MCF 10A (cell line): ENCODE data around the gene ABHD12. TPM values are rescaled to one million over a fixed set of nuclear protein-coding genes. Genes with fewer than 3 reads are reported as not detected.

ENCODE experiments used
- BruUV-seq: library from RNA; stranded (reverse); fragments of 400-500 nt; replicated peaks from 2 replicates; lab custom pipeline; 2021; lab: Mats Ljungman, UMichigan
- CTCF ChIA-PET: fragments of 300-600 bp; sonication (Branson Sonifier 250); formaldehyde crosslinking; extraction: SDS; loops from one replicate; lab custom pipeline; 2021; ENCODE audit warnings: antibody characterized with exemption, inconsistent platforms; lab: Yijun Ruan, JAX
- POLR2A ChIA-PET: fragments of 300-600, 350-650 bp; sonication (Branson Sonifier 250); formaldehyde crosslinking; extraction: SDS; loops from one replicate; lab custom pipeline; 2020; ENCODE audit warnings: antibody characterized with exemption, inconsistent platforms; lab: Yijun Ruan, JAX
- DNase-seq: peaks from one replicate; pipeline ENCODE4 v3.0.0-alpha.2; 2018; ENCODE audit not compliant: unreplicated experiment
- H3K27ac Mint-ChIP-seq: one replicate; pipeline ENCODE4 v1.8.0; 2022; ENCODE audit warnings: mild to moderate bottlenecking, low read depth, mixed read lengths; ENCODE audit not compliant: unreplicated experiment
- H3K27me3 Mint-ChIP-seq: one replicate; pipeline ENCODE4 v1.8.0; 2022; ENCODE audit warnings: mixed read lengths; ENCODE audit not compliant: insufficient read depth, unreplicated experiment
- H3K36me3 Mint-ChIP-seq: one replicate; pipeline ENCODE4 v1.8.0; 2022; ENCODE audit warnings: mild to moderate bottlenecking, moderate library complexity, mixed read lengths; ENCODE audit not compliant: insufficient read depth, unreplicated experiment
- H3K4me1 Mint-ChIP-seq: one replicate; pipeline ENCODE4 v1.8.0; 2022; ENCODE audit warnings: mixed read lengths; ENCODE audit not compliant: insufficient read depth, unreplicated experiment
- H3K4me3 Mint-ChIP-seq: one replicate; pipeline ENCODE4 v1.8.0; 2022; ENCODE audit warnings: mild to moderate bottlenecking, moderate library complexity, mixed read lengths; ENCODE audit not compliant: unreplicated experiment
- H3K9me3 Mint-ChIP-seq: one replicate; pipeline ENCODE4 v1.8.0; 2022; ENCODE audit warnings: mixed read lengths; ENCODE audit not compliant: unreplicated experiment
- intact Hi-C: fragments of 100-400 bp; cut with micrococcal nuclease; formaldehyde crosslinking; loops from 2 replicates; pipeline ENCODE4 v1.14.1; 2022
- total RNA-seq: library from RNA; stranded (reverse); gene quantifications from 2 replicates; pipeline ENCODE4 v1.2.3, GENCODE V29; 2022
- TF ChIP-seq, protein P1 (sequence below): fragments of 200-600 bp; IDR thresholded peaks from one replicate; pipeline ENCODE4 v1.8.0; 2022; ENCODE audit warnings: antibody characterized with exemption, mild to moderate bottlenecking; ENCODE audit not compliant: unreplicated experiment

Gene ABHD12
- total RNA-seq, 1 experiment from 2014 or later, result 18.6 TPM

- TF ChIP-seq, protein P1, sequence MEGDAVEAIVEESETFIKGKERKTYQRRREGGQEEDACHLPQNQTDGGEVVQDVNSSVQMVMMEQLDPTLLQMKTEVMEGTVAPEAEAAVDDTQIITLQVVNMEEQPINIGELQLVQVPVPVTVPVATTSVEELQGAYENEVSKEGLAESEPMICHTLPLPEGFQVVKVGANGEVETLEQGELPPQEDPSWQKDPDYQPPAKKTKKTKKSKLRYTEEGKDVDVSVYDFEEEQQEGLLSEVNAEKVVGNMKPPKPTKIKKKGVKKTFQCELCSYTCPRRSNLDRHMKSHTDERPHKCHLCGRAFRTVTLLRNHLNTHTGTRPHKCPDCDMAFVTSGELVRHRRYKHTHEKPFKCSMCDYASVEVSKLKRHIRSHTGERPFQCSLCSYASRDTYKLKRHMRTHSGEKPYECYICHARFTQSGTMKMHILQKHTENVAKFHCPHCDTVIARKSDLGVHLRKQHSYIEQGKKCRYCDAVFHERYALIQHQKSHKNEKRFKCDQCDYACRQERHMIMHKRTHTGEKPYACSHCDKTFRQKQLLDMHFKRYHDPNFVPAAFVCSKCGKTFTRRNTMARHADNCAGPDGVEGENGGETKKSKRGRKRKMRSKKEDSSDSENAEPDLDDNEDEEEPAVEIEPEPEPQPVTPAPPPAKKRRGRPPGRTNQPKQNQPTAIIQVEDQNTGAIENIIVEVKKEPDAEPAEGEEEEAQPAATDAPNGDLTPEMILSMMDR, result no peak
- no peak overlapping the region for H3K27ac Mint-ChIP-seq
- intact Hi-C loops, result no loop called here
- no peaks in the 10 kb centered on the region for H3K4me1 Mint-ChIP-seq
- H3K9me3 Mint-ChIP-seq, result no peaks in the 10 kb centered on the region
- no peak for DNase-seq
- no peak overlapping the region for H3K4me3 Mint-ChIP-seq
- ChIA-PET POLR2A (interaction anchor here (0.7 to 1.1 kb wide), 3 partner anchors 14 to 53 kb away, joined by 3 to 7 read pairs (median 3); partner anchors contain the start of gene GINS1), CTCF (interaction anchor here (0.7 to 1.0 kb wide), 3 partner anchors 15 to 725 kb away, joined by 3 to 4 read pairs (median 4); no protein-coding TSS in a partner anchor)
- no TSS peak for BruUV-seq
- no peaks in the 10 kb centered on the region for H3K27me3 Mint-ChIP-seq
- H3K36me3 Mint-ChIP-seq, result no peaks in the 10 kb centered on the region
Measured at GRCh38 chr20:25355011-25355595, 35.5 kb downstream of the ABHD12 start.

GRCh38 chr20:25353747-25354705 lies 36.6 kb downstream of the ABHD12 start:
- Mint-ChIP-seq H3K36me3 (no peaks in the 10 kb centered on the region), H3K27me3 (no peaks in the 10 kb centered on the region), H3K27ac (no peak overlapping the region), H3K4me3 (no peak overlapping the region), H3K9me3 (no peaks in the 10 kb centered on the region), H3K4me1 (no peaks in the 10 kb centered on the region)
- no TSS peak for BruUV-seq
- POLR2A ChIA-PET, result interaction anchor here (0.9 kb wide), 1 partner anchor 15 kb away, joined by 3 read pairs; no protein-coding TSS in a partner anchor
- intact Hi-C loops, result no loop called here
- CTCF ChIA-PET, result interaction anchor here (0.6 to 2.1 kb wide), 4 partner anchors 13 to 1358 kb away, joined by 3 to 6 read pairs (median 4); no protein-coding TSS in a partner anchor
- DNase-seq, result no peak
- TF ChIP-seq, protein P1, result no peak

- Mint-ChIP-seq H3K36me3 (no peaks in the 10 kb centered on the region), H3K27me3 (no peaks in the 10 kb centered on the region), H3K4me3 (no peak overlapping the region), H3K27ac (no peak overlapping the region), H3K4me1 (no peaks in the 10 kb centered on the region), H3K9me3 (no peaks in the 10 kb centered on the region)
- intact Hi-C loops, result no loop called here
- TF ChIP-seq, protein P1, result no peak
- CTCF ChIA-PET, result interaction anchor here (0.6 to 2.1 kb wide), 4 partner anchors 12 to 1357 kb away, joined by 3 to 6 read pairs (median 4); no protein-coding TSS in a partner anchor
- BruUV-seq, result no TSS peak
- POLR2A ChIA-PET, result no interaction called here
- DNase-seq, result no peak
Measured at GRCh38 chr20:25353353-25353746, 37.3 kb downstream of the ABHD12 start.

GRCh38 chr20:25352746-25353145 lies 37.9 kb downstream of the ABHD12 start:
- DNase-seq, result no peak
- CTCF ChIA-PET, result interaction anchor here (0.6 to 2.1 kb wide), 6 partner anchors 10 to 1356 kb away, joined by 3 to 6 read pairs (median 3); no protein-coding TSS in a partner anchor
- Mint-ChIP-seq H3K36me3 (no peaks in the 10 kb centered on the region), H3K4me1 (no peaks in the 10 kb centered on the region), H3K4me3 (no peak overlapping the region), H3K27ac (no peak overlapping the region), H3K27me3 (no peaks in the 10 kb centered on the region), H3K9me3 (no peaks in the 10 kb centered on the region)
- intact Hi-C loops, result no loop called here
- no TSS peak for BruUV-seq
- POLR2A ChIA-PET, result interaction anchor here (0.6 to 0.8 kb wide), 3 partner anchors 9 to 15 kb away, joined by 3 read pairs; no protein-coding TSS in a partner anchor
- TF ChIP-seq, protein P1, result no peak
